Right atrium auricular region (tissue), 2 donors: ENCODE measurements around the gene CSGALNACT2. TPM values are rescaled to one million over a fixed set of nuclear protein-coding genes. Genes with fewer than 3 reads are reported as not detected.

Experiments used
- DNase-seq: peaks from one replicate; pipeline ENCODE4 v3.0.0-alpha.2; 2019; ENCODE audit warnings: low spot score
- H3K27ac ChIP-seq, 2 donors: fragments of 200-600 bp; sonication (generic); 1 replicate in 1 of 2; 2 replicates in 1 of 2; pipeline ENCODE4 v1.5.1; 2016 to 2019
- H3K27me3 ChIP-seq, 2 donors: fragments of 200-600 bp; sonication (generic); one replicate each; pipeline versions ENCODE4 v1.5.1 to v1.6.0; 2017 to 2019
- H3K36me3 ChIP-seq: fragments of 200-600 bp; sonication (generic); one replicate; pipeline ENCODE4 v1.5.1; 2016
- H3K4me1 ChIP-seq, 2 donors: fragments of 200-600 bp; sonication (generic); one replicate each; pipeline versions ENCODE4 v1.5.1 to v1.6.0; 2017 to 2019
- H3K4me3 ChIP-seq, 2 donors: fragments of 200-600 bp; sonication (generic); 1 replicate in 1 of 2; 2 replicates in 1 of 2; pipeline ENCODE4 v1.5.1; 2017 to 2019; ENCODE audit warnings: mild to moderate bottlenecking in 1 of 2, moderate library complexity in 1 of 2
- H3K9me3 ChIP-seq, 2 donors: fragments of 200-600 bp; sonication (generic); one replicate each; pipeline ENCODE4 v1.5.1; 2019
- total RNA-seq, 2 donors: library from RNA; depleted of rRNA; stranded (reverse); fragments of >200 nt; gene quantifications; one replicate each; pipeline ENCODE4 v1.1.0, GENCODE V29; 2016
- TF ChIP-seq, protein P1 (sequence below), 2 donors: fragments of 200-600 bp; sonication (generic); IDR thresholded peaks; one replicate each; pipeline ENCODE4 v1.5.1; 2019; ENCODE audit warnings: antibody characterized with exemption in 2 of 2

CSGALNACT2 gene
- total RNA-seq, 2 donors from 2014 or later = 10.0 to 14.9 TPM

DNA sequence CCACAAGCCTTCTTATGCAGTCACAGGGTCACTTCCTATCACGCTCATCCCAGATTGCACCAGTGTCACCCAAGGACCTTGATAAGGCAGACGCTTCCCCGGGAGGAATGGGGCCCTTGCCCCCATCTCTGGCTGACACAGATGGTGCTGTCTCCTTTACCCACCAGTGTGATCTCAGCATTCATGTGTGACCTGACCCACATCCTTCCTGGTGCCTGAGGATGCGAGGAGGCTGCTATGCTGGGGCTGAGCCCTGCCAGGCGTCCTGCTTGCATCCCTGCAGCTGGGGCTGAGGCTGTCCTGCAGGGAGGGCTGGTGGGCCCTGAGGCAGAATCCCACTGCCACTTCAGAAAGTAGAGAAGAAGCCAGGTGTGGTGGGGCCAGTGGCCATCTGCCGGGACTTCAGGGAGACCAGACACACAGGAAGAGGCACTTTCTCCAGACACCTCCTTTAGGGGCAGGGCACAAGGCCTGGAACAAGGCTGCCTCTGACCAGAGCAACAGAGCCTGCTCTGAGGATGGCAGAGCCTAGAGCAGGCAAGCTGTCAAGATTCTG, 93.4 kb downstream of the CSGALNACT2 start:
- Histone ChIP-seq H3K4me3 (no peak overlapping the region), H3K4me1 (peaks cover 0 to 10% of the 10 kb centered on the region in 2 donors), H3K9me3 (no peaks in the 10 kb centered on the region), H3K27ac (no peak overlapping the region), H3K27me3 (peaks cover 0 to 4% of the 10 kb centered on the region in 2 donors), H3K36me3 (no peaks in the 10 kb centered on the region)
- TF ChIP-seq, protein P1, sequence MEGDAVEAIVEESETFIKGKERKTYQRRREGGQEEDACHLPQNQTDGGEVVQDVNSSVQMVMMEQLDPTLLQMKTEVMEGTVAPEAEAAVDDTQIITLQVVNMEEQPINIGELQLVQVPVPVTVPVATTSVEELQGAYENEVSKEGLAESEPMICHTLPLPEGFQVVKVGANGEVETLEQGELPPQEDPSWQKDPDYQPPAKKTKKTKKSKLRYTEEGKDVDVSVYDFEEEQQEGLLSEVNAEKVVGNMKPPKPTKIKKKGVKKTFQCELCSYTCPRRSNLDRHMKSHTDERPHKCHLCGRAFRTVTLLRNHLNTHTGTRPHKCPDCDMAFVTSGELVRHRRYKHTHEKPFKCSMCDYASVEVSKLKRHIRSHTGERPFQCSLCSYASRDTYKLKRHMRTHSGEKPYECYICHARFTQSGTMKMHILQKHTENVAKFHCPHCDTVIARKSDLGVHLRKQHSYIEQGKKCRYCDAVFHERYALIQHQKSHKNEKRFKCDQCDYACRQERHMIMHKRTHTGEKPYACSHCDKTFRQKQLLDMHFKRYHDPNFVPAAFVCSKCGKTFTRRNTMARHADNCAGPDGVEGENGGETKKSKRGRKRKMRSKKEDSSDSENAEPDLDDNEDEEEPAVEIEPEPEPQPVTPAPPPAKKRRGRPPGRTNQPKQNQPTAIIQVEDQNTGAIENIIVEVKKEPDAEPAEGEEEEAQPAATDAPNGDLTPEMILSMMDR (IDR thresholded peaks at IDR 0.05) = no peak
- no peak for DNase-seq

DNA sequence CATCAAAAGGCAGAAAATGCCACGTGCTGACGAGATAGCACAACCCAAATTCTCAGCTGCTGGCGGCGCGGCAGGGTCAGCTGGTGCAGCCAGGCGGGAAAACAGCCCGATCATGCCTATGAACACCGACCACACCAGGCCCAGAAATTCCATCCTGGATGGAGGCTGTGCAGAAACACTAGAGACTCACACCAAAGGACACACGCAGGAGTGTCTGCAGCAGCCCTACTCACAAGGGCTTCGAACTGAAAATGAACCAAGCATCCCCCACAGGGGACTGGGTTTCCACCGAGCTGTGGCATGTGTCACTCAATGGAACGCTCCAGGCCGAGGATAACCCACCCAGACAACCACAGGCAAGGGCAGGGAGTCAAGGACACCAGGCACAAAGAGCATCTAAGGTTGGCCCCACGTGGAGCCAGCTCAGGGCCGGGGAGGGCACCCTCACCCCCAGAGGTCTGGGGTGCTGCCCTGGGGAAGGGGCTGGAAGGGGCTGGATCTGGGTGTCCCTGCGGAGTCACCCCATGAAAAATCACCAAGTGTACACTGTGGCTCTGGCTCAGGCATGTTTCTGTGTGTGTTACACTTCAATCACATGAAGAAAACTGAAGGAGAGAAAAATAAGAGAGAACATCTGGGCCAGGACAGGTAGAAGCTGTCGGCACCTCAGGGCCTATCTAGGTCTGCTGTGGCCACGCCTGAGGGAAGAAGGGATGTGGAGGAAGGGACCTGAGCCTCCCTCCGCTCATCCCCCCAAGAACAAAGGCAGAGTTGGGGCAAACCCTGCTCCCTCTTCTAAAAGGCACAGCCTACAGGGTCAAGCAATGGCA, 95.6 kb downstream of the CSGALNACT2 start:
- H3K4me3 ChIP-seq = no peak overlapping the region
- peak; percentile 50 for DNase-seq

DNA sequence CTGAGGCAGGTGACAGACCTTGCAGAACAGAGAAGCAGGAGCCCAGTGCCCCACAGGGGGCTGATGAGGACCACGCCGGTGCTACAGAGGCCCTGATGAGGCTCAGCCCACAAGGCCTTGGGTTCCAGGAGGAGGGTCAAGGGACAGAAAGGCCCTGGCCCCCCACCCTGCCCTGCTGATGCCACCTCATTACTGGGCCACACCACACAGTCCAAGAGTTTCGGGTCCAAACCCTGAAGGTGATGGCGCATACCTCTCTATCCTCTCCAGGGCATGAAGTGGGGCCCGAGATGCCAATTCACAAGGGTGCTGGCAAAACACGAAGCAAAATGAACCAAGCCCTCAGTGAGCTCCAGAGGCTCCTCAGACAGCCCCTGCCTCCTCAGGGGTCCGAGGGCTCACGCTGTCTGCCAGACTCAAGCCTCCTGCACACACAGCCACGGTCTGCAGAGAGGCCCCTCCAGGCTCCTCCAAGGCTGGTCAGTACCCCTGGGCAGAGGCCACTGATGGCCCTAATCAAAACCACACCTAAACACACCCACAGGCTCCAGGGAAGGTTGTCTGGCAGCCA, 96.3 kb downstream of the CSGALNACT2 start:
- peaks cover 0 to under 1% of the 10 kb centered on the region in 2 donors for H3K4me1 ChIP-seq
- H3K4me3 ChIP-seq = no peak overlapping the region
- H3K27ac ChIP-seq = no peak overlapping the region
- no peaks in the 10 kb centered on the region for H3K9me3 ChIP-seq
- peaks cover 0 to under 1% of the 10 kb centered on the region in 2 donors for H3K27me3 ChIP-seq
- no peaks in the 10 kb centered on the region for H3K36me3 ChIP-seq
- DNase-seq = peak; percentile 50
- TF ChIP-seq, protein P1 (IDR thresholded peaks at IDR 0.05) = no peak

More for the DNA sequence above, 95.6 kb downstream of the CSGALNACT2 start:
- H3K27me3 ChIP-seq = peaks cover 0 to 4% of the 10 kb centered on the region in 2 donors
- no peaks in the 10 kb centered on the region for H3K36me3 ChIP-seq
- H3K4me1 ChIP-seq = peaks cover 0 to 8% of the 10 kb centered on the region in 2 donors
- H3K9me3 ChIP-seq = no peaks in the 10 kb centered on the region
- TF ChIP-seq, protein P1 (IDR thresholded peaks at IDR 0.05) = no peak
- no peak overlapping the region for H3K27ac ChIP-seq

Other genes with a start within 250 kb of the CSGALNACT2 start
- under 1 TPM; 0.12 to 0.44 TPM for gene RET, start 61.4 kb upstream of the CSGALNACT2 start, total RNA-seq
- 1 to 10 TPM; 2.9 to 3.0 TPM for gene RASGEF1A, start 128.6 kb downstream of the CSGALNACT2 start, total RNA-seq
- gene FXYD4, start 233.2 kb downstream of the CSGALNACT2 start, total RNA-seq = not detected